ENCODE data around the gene SMC1B.

DNA sequence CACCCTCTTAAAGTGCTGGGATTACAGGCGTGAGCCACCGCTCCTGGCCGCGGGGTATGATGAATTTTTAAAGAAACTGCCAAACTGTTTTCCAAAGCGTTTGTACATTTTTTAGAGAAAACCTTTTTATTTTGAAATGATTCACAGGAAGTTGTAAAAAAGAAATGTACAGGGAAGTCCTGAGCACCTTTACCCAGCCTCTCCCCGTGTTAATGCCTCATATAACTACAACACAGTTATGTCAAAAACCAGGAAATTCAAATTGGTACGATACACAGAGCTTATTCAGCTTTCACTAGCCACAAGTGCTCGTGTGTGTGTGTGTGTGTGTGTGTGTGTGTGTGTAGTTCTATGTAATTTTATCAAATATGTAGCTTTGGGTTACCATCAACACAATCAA is 110.6 kb downstream of the SMC1B start:
- TF ChIP-seq, protein P1, sequence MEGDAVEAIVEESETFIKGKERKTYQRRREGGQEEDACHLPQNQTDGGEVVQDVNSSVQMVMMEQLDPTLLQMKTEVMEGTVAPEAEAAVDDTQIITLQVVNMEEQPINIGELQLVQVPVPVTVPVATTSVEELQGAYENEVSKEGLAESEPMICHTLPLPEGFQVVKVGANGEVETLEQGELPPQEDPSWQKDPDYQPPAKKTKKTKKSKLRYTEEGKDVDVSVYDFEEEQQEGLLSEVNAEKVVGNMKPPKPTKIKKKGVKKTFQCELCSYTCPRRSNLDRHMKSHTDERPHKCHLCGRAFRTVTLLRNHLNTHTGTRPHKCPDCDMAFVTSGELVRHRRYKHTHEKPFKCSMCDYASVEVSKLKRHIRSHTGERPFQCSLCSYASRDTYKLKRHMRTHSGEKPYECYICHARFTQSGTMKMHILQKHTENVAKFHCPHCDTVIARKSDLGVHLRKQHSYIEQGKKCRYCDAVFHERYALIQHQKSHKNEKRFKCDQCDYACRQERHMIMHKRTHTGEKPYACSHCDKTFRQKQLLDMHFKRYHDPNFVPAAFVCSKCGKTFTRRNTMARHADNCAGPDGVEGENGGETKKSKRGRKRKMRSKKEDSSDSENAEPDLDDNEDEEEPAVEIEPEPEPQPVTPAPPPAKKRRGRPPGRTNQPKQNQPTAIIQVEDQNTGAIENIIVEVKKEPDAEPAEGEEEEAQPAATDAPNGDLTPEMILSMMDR (IDR thresholded peaks at IDR 0.05): no peak
- no peak for TF ChIP-seq POLR2A (IDR thresholded peaks at IDR 0.05; ENCODE audit: low read depth)
- no peak for TF ChIP-seq POLR2AphosphoS5 (IDR thresholded peaks at IDR 0.05)

Data from esophagus muscularis mucosa (tissue), 3 donors.